GM23338 (cell line): Measurements from ENCODE around the gene RPGRIP1L. TPM values are rescaled to one million over a fixed set of nuclear protein-coding genes. Genes with fewer than 3 reads are reported as not detected.

Experiments
- ATAC-seq: fragments of 200-7000 bp; cut with Tn5 transposase; 3 replicates; pipeline ENCODE4 v1.9.1; 2020
- DNase-seq: peaks from one replicate; pipeline ENCODE4 v3.0.0-alpha.2; 2015; ENCODE audit warnings: low spot score
- H2AFZ ChIP-seq: fragments of 200-600 bp; sonication (generic); 2 replicates; pipeline ENCODE4 v1.8.0; 2016; ENCODE audit warnings: antibody characterized with exemption, mild to moderate bottlenecking, moderate library complexity
- H3F3A ChIP-seq: fragments of 200-600 bp; sonication (generic); replicated peaks from 2 replicates; pipeline ENCODE4 v1.8.0; 2017; ENCODE audit warnings: antibody characterized with exemption, mixed run types, low read depth
- H3K27ac ChIP-seq: fragments of 200-600 bp; sonication (generic); 2 replicates; pipeline ENCODE4 v1.6.1; 2016; ENCODE audit warnings: low read depth
- H3K27me3 ChIP-seq: fragments of 200-600 bp; sonication (generic); 2 replicates; pipeline ENCODE4 v1.8.0; 2016; ENCODE audit warnings: mild to moderate bottlenecking, mixed run types, moderate library complexity; ENCODE audit not compliant: insufficient read depth
- H3K36me3 ChIP-seq: fragments of 200-600 bp; sonication (generic); 2 replicates; pipeline ENCODE4 v1.8.0; 2016; ENCODE audit warnings: mild to moderate bottlenecking; ENCODE audit not compliant: insufficient read depth
- H3K4me1 ChIP-seq: fragments of 200-600 bp; sonication (generic); 2 replicates; pipeline ENCODE4 v1.8.0; 2016; ENCODE audit warnings: mild to moderate bottlenecking, moderate library complexity; ENCODE audit not compliant: insufficient read depth
- H3K4me2 ChIP-seq: fragments of 200-600 bp; sonication (generic); 2 replicates; pipeline ENCODE4 v1.7.1; 2017; ENCODE audit warnings: mixed run types
- H3K4me3 ChIP-seq: fragments of 200-600 bp; sonication (generic); 2 replicates; pipeline ENCODE4 v1.6.1; 2016; ENCODE audit warnings: mixed run types
- H3K79me2 ChIP-seq: fragments of 200-600 bp; sonication (generic); replicated peaks from 2 replicates; pipeline ENCODE4 v1.8.0; 2017; ENCODE audit warnings: mild to moderate bottlenecking; ENCODE audit not compliant: insufficient read depth
- H3K9me2 ChIP-seq: fragments of 200-600 bp; sonication (generic); 2 replicates; pipeline ENCODE4 v1.8.0; 2017; ENCODE audit not compliant: insufficient read depth
- H4K20me1 ChIP-seq: fragments of 200-600 bp; sonication (generic); replicated peaks from 2 replicates; pipeline ENCODE4 v1.8.0; 2017; ENCODE audit warnings: mild to moderate bottlenecking; ENCODE audit not compliant: insufficient read depth
- H3K27ac Mint-ChIP-seq: 2 replicates; pipeline ENCODE4 v1.8.0; 2020; ENCODE audit warnings: inconsistent platforms, mild to moderate bottlenecking, moderate library complexity, mixed read lengths
- H3K27me3 Mint-ChIP-seq: 3 replicates; pipeline ENCODE4 v1.8.0; 2022; ENCODE audit warnings: low read depth, mild to moderate bottlenecking, moderate library complexity, mixed read lengths, inconsistent platforms; ENCODE audit not compliant: insufficient read depth, poor library complexity
- H3K36me3 Mint-ChIP-seq: 3 replicates; pipeline ENCODE4 v1.8.0; 2021; ENCODE audit warnings: low read depth, mild to moderate bottlenecking, inconsistent platforms, moderate library complexity, mixed read lengths
- H3K4me1 Mint-ChIP-seq: 3 replicates; pipeline ENCODE4 v1.8.0; 2020; ENCODE audit warnings: mild to moderate bottlenecking, inconsistent platforms, mixed read lengths
- H3K4me3 Mint-ChIP-seq: 3 replicates; pipeline ENCODE4 v1.8.0; 2021; ENCODE audit warnings: moderate library complexity, mild to moderate bottlenecking, inconsistent platforms, mixed read lengths
- H3K9me3 Mint-ChIP-seq: 3 replicates; pipeline ENCODE4 v1.8.0; 2020; ENCODE audit warnings: moderate library complexity, mild to moderate bottlenecking, inconsistent platforms, mixed read lengths
- CREB1 ChIP-seq: fragments of 250-450 bp; sonication (Bioruptor Pico); IDR thresholded peaks from 2 replicates; pipeline ENCODE4 v1.5.0; 2020; ENCODE audit warnings: low read depth, mild to moderate bottlenecking, moderate library complexity
- CTCF ChIP-seq, 2 experiments: fragments of 200-600 bp in 1 of 2; sonication (generic) in 1 of 2; conservative IDR thresholded peaks; 2 replicates each; pipeline versions ENCODE4 v1.5.1 to v1.6.1; 2016 to 2017; ENCODE audit warnings: antibody characterized with exemption in 2 of 2, low read depth in 2 of 2, mild to moderate bottlenecking in 2 of 2, moderate library complexity in 1 of 2
- EZH2 ChIP-seq: fragments of 200-600 bp; sonication (generic); IDR thresholded peaks from one replicate; pipeline ENCODE4 v1.8.0; 2017; ENCODE audit warnings: antibody characterized with exemption, mild to moderate bottlenecking, low read depth; ENCODE audit not compliant: unreplicated experiment
- EZH2phosphoT487 ChIP-seq: fragments of 200-600 bp; sonication (generic); IDR thresholded peaks from one replicate; pipeline ENCODE4 v1.8.1; 2018; ENCODE audit warnings: antibody characterized with exemption; ENCODE audit not compliant: unreplicated experiment
- NANOG ChIP-seq: IDR thresholded peaks from 2 replicates; pipeline ENCODE4 v1.6.1; 2016; ENCODE audit warnings: antibody characterized with exemption, borderline replicate concordance
- POLR2AphosphoS5 ChIP-seq: IDR thresholded peaks from 2 replicates; pipeline ENCODE4 v1.6.1; 2016; ENCODE audit warnings: antibody characterized with exemption, low read depth
- STAT1 ChIP-seq: IDR thresholded peaks from one replicate; pipeline ENCODE4 v1.6.1; 2016; ENCODE audit warnings: antibody characterized with exemption; ENCODE audit not compliant: unreplicated experiment
- ZNF114 ChIP-seq: fragments of 250-450 bp; sonication (Bioruptor Pico); IDR thresholded peaks from 2 replicates; pipeline ENCODE4 v1.5.0; 2020; ENCODE audit warnings: mild to moderate bottlenecking, moderate library complexity
- ZNF331 ChIP-seq: fragments of 250-450 bp; sonication (Bioruptor Pico); IDR thresholded peaks from 2 replicates; pipeline ENCODE4 v1.5.0; 2020; ENCODE audit warnings: low read depth, mild to moderate bottlenecking, moderate library complexity
- ZNF462 ChIP-seq: fragments of 250-450 bp; sonication (Bioruptor Pico); IDR thresholded peaks from 2 replicates; pipeline ENCODE4 v1.5.0; 2020; ENCODE audit warnings: mild to moderate bottlenecking, moderate library complexity
- polyA plus RNA-seq: library from polyadenylated mRNA; unstranded; fragments of >200 nt; fragmentation: Nextera tagmentation; extraction: Ambion mirVana; gene quantifications from 2 replicates; pipeline ENCODE4 v1.2.1, GENCODE V29; 2016
- total RNA-seq: library from RNA; depleted of rRNA; stranded (reverse); fragments of >200 nt; shearing (Covaris generic); gene quantifications from 2 replicates; pipeline ENCODE4 v1.2.3, GENCODE V29; 2014
- TF ChIP-seq, protein P1 (sequence below): IDR thresholded peaks from 2 replicates; pipeline ENCODE4 v1.6.1; 2016; ENCODE audit warnings: antibody characterized with exemption

The RPGRIP1L gene
- total and polyA plus RNA-seq, 2 experiments from 2014 or later = 11.4 to 21.3 TPM

DNA sequence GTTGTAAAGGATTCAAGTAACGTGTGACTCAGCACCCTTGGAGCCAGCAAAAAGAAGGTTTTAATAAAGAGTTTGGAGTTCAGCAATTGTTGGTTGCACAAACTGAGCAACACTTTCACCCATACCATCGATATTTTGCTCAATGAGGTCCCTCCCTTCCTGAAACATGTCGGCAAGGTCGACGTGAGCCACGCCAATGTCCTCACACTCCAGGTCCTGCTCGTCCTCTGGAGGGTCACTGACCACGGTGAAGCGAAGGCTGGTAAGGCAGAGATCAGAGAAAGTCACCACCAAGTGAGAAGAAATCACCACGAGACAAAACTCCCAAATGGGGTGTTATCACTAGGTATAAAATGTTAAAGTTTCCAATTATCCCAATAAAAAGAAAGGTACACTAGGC is 98.3 kb downstream of the RPGRIP1L start:
- H4K20me1 ChIP-seq = no peaks in the 10 kb centered on the region
- H3K36me3 Mint-ChIP-seq = no peaks in the 10 kb centered on the region; the same call in 2 of the 3 replicates
- TF ChIP-seq POLR2AphosphoS5 = no peak
- TF ChIP-seq EZH2phosphoT487 = no peak
- no peak for TF ChIP-seq EZH2
- H3K79me2 ChIP-seq = no peaks in the 10 kb centered on the region
- ATAC-seq (no peak), DNase-seq (no peak)
- H3F3A ChIP-seq = no peaks in the 10 kb centered on the region
- no peaks in the 10 kb centered on the region for H3K36me3 ChIP-seq
- no peaks in the 10 kb centered on the region for H3K9me3 Mint-ChIP-seq
- H3K4me1 ChIP-seq = no peaks in the 10 kb centered on the region
- H3K9me2 ChIP-seq = no peaks in the 10 kb centered on the region
- no peak overlapping the region for H3K4me2 ChIP-seq
- no peak overlapping the region for H3K4me3 Mint-ChIP-seq
- H3K4me3 ChIP-seq = no peak overlapping the region
- no peaks in the 10 kb centered on the region for H3K27me3 Mint-ChIP-seq
- no peaks in the 10 kb centered on the region for H3K27me3 ChIP-seq
- peak overlapping the region; percentile 67 for H3K27ac Mint-ChIP-seq
- no peak overlapping the region for H3K27ac ChIP-seq
- no peaks in the 10 kb centered on the region for H3K4me1 Mint-ChIP-seq
- no peak overlapping the region for H2AFZ ChIP-seq

DNA sequence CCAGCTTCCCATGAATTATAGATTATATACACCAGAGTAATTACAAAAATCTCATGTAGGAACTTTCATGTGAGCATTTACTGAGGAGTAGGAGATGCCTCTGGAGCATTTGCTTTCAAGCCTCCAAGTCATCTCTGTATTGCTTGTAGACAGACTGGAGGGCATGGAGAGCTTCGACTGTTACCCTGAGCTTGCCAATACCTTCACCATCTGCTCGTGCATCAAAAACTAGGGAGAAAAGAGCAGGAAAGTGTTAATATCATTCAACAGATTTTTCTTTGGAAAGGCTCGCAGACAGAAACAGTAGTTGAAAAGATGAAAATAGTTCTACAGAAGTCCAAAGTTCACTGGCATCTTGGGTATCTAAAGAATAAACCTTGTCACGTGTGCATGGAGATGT is 101.7 kb downstream of the RPGRIP1L start:
- Histone ChIP-seq H3K4me1 (no peaks in the 10 kb centered on the region), H3F3A (no peaks in the 10 kb centered on the region), H3K9me2 (no peaks in the 10 kb centered on the region), H3K27ac (no peak overlapping the region), H3K36me3 (no peaks in the 10 kb centered on the region), H3K79me2 (no peaks in the 10 kb centered on the region), H3K4me2 (no peak overlapping the region), H3K4me3 (no peak overlapping the region), H4K20me1 (no peaks in the 10 kb centered on the region), H2AFZ (no peak overlapping the region), H3K27me3 (no peaks in the 10 kb centered on the region)
- H3K4me1 Mint-ChIP-seq = no peaks in the 10 kb centered on the region
- no peaks in the 10 kb centered on the region for H3K27me3 Mint-ChIP-seq
- ATAC-seq (no peak), DNase-seq (no peak)
- H3K36me3 Mint-ChIP-seq = no peaks in the 10 kb centered on the region; the same call in 2 of the 3 replicates
- no peak overlapping the region for H3K27ac Mint-ChIP-seq
- H3K9me3 Mint-ChIP-seq = no peaks in the 10 kb centered on the region
- no peak overlapping the region for H3K4me3 Mint-ChIP-seq
- no peak for TF ChIP-seq CTCF (conservative IDR thresholded peaks at IDR 0.05; ENCODE audit: low read depth in 2 of 2)
- TF ChIP-seq NANOG = no peak
- TF ChIP-seq CREB1 (CRISPR knock-in tag) = no peak
- TF ChIP-seq, protein P1, sequence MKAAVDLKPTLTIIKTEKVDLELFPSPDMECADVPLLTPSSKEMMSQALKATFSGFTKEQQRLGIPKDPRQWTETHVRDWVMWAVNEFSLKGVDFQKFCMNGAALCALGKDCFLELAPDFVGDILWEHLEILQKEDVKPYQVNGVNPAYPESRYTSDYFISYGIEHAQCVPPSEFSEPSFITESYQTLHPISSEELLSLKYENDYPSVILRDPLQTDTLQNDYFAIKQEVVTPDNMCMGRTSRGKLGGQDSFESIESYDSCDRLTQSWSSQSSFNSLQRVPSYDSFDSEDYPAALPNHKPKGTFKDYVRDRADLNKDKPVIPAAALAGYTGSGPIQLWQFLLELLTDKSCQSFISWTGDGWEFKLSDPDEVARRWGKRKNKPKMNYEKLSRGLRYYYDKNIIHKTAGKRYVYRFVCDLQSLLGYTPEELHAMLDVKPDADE = no peak
- TF ChIP-seq EZH2 = no peak
- no peak for TF ChIP-seq ZNF331
- TF ChIP-seq EZH2phosphoT487 = no peak
- no peak for TF ChIP-seq STAT1
- no peak for TF ChIP-seq ZNF114 (CRISPR knock-in tag)
- no peak for TF ChIP-seq POLR2AphosphoS5
- TF ChIP-seq ZNF462 (CRISPR knock-in tag) = no peak
